ENCODE results near the gene ACRV1.

ACRV1 gene

GRCh38 chr11:125674210-125674609 lies 6.4 kb downstream of the ACRV1 start:
- H3K36me3 ChIP-seq (ENCODE audit: control insufficient read depth in 2 of 2, insufficient read depth in 1 of 2, low read length in 2 of 2) = peaks cover 0 to 40% of the 10 kb centered on the region in 2 experiments; a peak in 1 of 3 replicates
- TF ChIP-seq ZBTB1 (tag by site-specific recombination; IDR thresholded peaks at IDR 0.05) (no peak), SALL2 (tag by site-specific recombination; IDR thresholded peaks at IDR 0.05; ENCODE audit: borderline replicate concordance) (no peak), ZNF239 (tag by site-specific recombination; IDR thresholded peaks at IDR 0.05) (no peak), SETDB1 (IDR thresholded peaks at IDR 0.05; ENCODE audit: insufficient read length, low read length) (no peak), OVOL3 (tag by site-specific recombination; IDR thresholded peaks at IDR 0.05) (no peak), KLF1 (tag by site-specific recombination; IDR thresholded peaks at IDR 0.05) (no peak), ZNF660 (tag by site-specific recombination; IDR thresholded peaks at IDR 0.05) (no peak), ZNF701 (tag by site-specific recombination; IDR thresholded peaks at IDR 0.05) (no peak)
- H3K9me3 ChIP-seq (ENCODE audit: control insufficient read depth, insufficient read depth, low read depth, low read length) = no peaks in the 10 kb centered on the region
- no peaks in the 10 kb centered on the region for H3K4me1 ChIP-seq (ENCODE audit: control insufficient read depth, insufficient read depth, low read length)
- CTCF ChIA-PET = no interaction called here
- POLR2A ChIA-PET = no interaction called here
- no peak overlapping the region for H3K4me3 ChIP-seq (ENCODE audit: low read depth, low read length)
- no peak overlapping the region for H3K27ac ChIP-seq (ENCODE audit: extremely low read depth, low read depth, low read length)

DNA sequence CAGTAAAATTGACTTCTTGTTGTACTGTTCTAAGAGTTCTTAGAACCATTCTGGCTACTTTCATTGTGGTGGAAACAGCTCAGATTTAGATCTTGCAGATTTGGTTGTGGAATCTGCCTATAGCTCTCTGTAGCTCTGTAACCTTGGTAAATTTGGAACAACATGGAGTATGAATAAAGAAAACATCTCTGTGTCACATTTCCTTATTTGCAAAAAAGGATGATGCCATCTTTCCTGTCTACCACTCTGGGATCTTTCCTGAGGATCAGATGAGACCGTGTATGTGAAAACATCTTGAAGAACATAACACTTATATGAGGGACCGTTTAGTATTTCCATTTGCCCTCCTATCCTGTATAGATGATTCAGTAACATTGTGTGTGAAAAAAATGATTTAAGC lies 9.1 kb downstream of the ACRV1 start:
- Histone ChIP-seq H3K27ac (ENCODE audit: extremely low read depth, low read depth, low read length) (no peak overlapping the region), H3K4me1 (ENCODE audit: control insufficient read depth, insufficient read depth, low read length) (no peaks in the 10 kb centered on the region), H3K9me3 (ENCODE audit: control insufficient read depth, insufficient read depth, low read depth, low read length) (no peaks in the 10 kb centered on the region), H3K4me3 (ENCODE audit: low read depth, low read length) (no peak overlapping the region), H3K36me3 (ENCODE audit: control insufficient read depth in 2 of 2, insufficient read depth in 1 of 2, low read length in 2 of 2) (peaks cover 0 to 26% of the 10 kb centered on the region in 2 experiments; a peak in 2 of 3 replicates)
- POLR2A ChIA-PET = no interaction called here
- CTCF ChIA-PET = no interaction called here
- TF ChIP-seq ZNF121 (tag by site-specific recombination; IDR thresholded peaks at IDR 0.05) = no peak
- no peak for TF ChIP-seq WT1 (tag by site-specific recombination; IDR thresholded peaks at IDR 0.05)
- no peak for TF ChIP-seq PRDM1 (tag by site-specific recombination; IDR thresholded peaks at IDR 0.05)
- TF ChIP-seq YY2 (tag by site-specific recombination; IDR thresholded peaks at IDR 0.05) = no peak
- TF ChIP-seq ZNF324 (tag by site-specific recombination; IDR thresholded peaks at IDR 0.05) = no peak
- no peak for TF ChIP-seq RBAK (tag by site-specific recombination; IDR thresholded peaks at IDR 0.05)
- no peak for TF ChIP-seq IKZF3 (tag by site-specific recombination; IDR thresholded peaks at IDR 0.05)

DNA sequence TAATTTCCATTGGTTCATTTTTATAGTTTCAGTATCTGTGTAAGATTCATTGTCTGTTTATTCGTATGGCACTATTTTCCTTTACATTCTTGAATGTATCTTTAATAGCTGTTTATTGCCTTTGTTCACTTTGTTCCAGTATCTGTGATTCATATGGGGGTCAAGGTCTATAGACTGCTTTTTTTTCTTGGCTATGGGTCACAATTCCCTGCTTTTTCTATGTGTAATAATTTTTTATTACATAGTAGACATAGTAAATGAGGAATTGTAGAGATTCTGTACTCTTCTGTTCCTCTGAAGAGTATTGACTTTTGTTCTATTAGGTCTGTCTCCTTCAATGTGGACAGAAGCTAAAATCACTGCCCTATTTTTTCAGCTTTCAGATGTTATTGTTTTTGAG lies 10.5 kb downstream of the ACRV1 start:
- H3K9me3 ChIP-seq (ENCODE audit: control insufficient read depth, insufficient read depth, low read depth, low read length) = no peaks in the 10 kb centered on the region
- TF ChIP-seq ZNF157 (tag by site-specific recombination; IDR thresholded peaks at IDR 0.05) (no peak), TCF7L2 (IDR thresholded peaks at IDR 0.05; ENCODE audit: borderline replicate concordance, low read depth, low read length) (no peak), ZFP3 (tag by site-specific recombination; IDR thresholded peaks at IDR 0.05; ENCODE audit: low read depth) (no peak), ZNF664 (tag by site-specific recombination; IDR thresholded peaks at IDR 0.05) (no peak), ZFP69B (tag by site-specific recombination; IDR thresholded peaks at IDR 0.05) (no peak), KLF1 (tag by site-specific recombination; IDR thresholded peaks at IDR 0.05) (no peak), ZNF362 (tag by site-specific recombination; IDR thresholded peaks at IDR 0.05) (no peak), KLF8 (tag by site-specific recombination; IDR thresholded peaks at IDR 0.05) (no peak), ZSCAN30 (tag by site-specific recombination; IDR thresholded peaks at IDR 0.05) (no peak), ZNF354C (tag by site-specific recombination; IDR thresholded peaks at IDR 0.05; ENCODE audit: borderline replicate concordance, low read depth) (no peak)
- no peak overlapping the region for H3K27ac ChIP-seq (ENCODE audit: extremely low read depth, low read depth, low read length)
- H3K4me1 ChIP-seq (ENCODE audit: control insufficient read depth, insufficient read depth, low read length) = no peaks in the 10 kb centered on the region
- ChIA-PET POLR2A (no interaction called here), CTCF (interaction anchor here (0.6 to 2.8 kb wide), 3 partner anchors 10 to 14 kb away, joined by 3 to 12 read pairs (median 3); partner anchors contain the start of gene ACRV1)
- H3K36me3 ChIP-seq (ENCODE audit: control insufficient read depth in 2 of 2, insufficient read depth in 1 of 2, low read length in 2 of 2) = peaks cover 0 to 19% of the 10 kb centered on the region in 2 experiments; a peak in 2 of 3 replicates
- H3K4me3 ChIP-seq (ENCODE audit: low read depth, low read length) = no peak overlapping the region

Measured in HEK293 (cell line).